K562 (cell line): ENCODE measurements around the gene UHRF1. TPM values are rescaled to one million over a fixed set of nuclear protein-coding genes. Genes with fewer than 3 reads are reported as not detected.

Experiments used
- ATAC-seq: fragments of 200-7000 bp; cut with Tn5 transposase; 3 replicates; pipeline ENCODE4 v1.9.1; 2020; ENCODE audit warnings: moderate library complexity
- BruUV-seq: library from RNA; stranded (reverse); fragments of 400-500 nt; replicated peaks from 2 replicates; lab custom pipeline; 2021; lab: Mats Ljungman, UMichigan
- CTCF ChIA-PET: fragments of 300-600 bp; formaldehyde crosslinking; extraction: SDS; loops from one replicate; lab custom pipeline; 2021; ENCODE audit warnings: low intra/inter-chr PET ratio; lab: Yijun Ruan, JAX
- POLR2A ChIA-PET: fragments of 300-600, 350-650 bp; sonication (Branson Sonifier 250); formaldehyde crosslinking; extraction: SDS; loops from one replicate; lab custom pipeline; 2021; ENCODE audit warnings: antibody characterized with exemption, inconsistent platforms; lab: Yijun Ruan, JAX
- DNase-seq, 4 experiments: peaks; one replicate each; pipeline versions ENCODE4 v3.0.0 to v3.0.0-alpha.2; 2011 to 2018; ENCODE audit warnings: low spot score in 3 of 4, mixed read lengths in 3 of 4; ENCODE audit errors: extremely low read depth in 1 of 4
- FAIRE-seq: peaks from 2 replicates; lab custom pipeline; 2011; peaks lifted over from hg19 to GRCh38; lab: Jason Lieb, UNC
- H2AFZ ChIP-seq: 2 replicates; pipeline ENCODE4 v1.6.0; 2011; ENCODE audit warnings: low read depth, low read length, control low read depth, inconsistent platforms
- H3K27ac ChIP-seq: fragments of 200-600 bp; 3 replicates; pipeline ENCODE4 v1.8.0; 2011; ENCODE audit warnings: low read depth, mild to moderate bottlenecking, control low read depth, inconsistent platforms, low read length, moderate library complexity, mixed read lengths; ENCODE audit errors: extremely low read depth
- H3K27me3 ChIP-seq, 2 experiments: fragments of 300-600 bp in 1 of 2; 2 replicates in 1 of 2; 3 replicates in 1 of 2; pipeline versions ENCODE4 v1.6.0 to v1.8.0; 2011; ENCODE audit warnings: inconsistent platforms in 2 of 2, low read length in 2 of 2, mild to moderate bottlenecking in 1 of 2, mixed read lengths in 1 of 2, moderate library complexity in 1 of 2; ENCODE audit not compliant: control insufficient read depth in 2 of 2, insufficient read depth in 2 of 2
- H3K36me3 ChIP-seq: fragments of 300-600 bp; 3 replicates; pipeline ENCODE4 v1.8.0; 2011; ENCODE audit warnings: mild to moderate bottlenecking, low read length, inconsistent platforms; ENCODE audit not compliant: control insufficient read depth, insufficient read depth
- H3K4me1 ChIP-seq, 2 experiments: fragments of 200-600 bp in 1 of 2; replicated peaks in 1 of 2; 2 replicates in 1 of 2; 3 replicates in 1 of 2; pipeline versions ENCODE4 v1.5.1 to v1.8.0; 2011; ENCODE audit warnings: inconsistent platforms in 2 of 2, low read length in 2 of 2, mild to moderate bottlenecking in 1 of 2, mixed read lengths in 1 of 2, moderate library complexity in 1 of 2; ENCODE audit not compliant: control insufficient read depth in 2 of 2, insufficient read depth in 2 of 2
- H3K4me2 ChIP-seq: 2 replicates; pipeline ENCODE4 v1.6.1; 2011; ENCODE audit warnings: low read length, control low read depth, inconsistent platforms, mixed read lengths; ENCODE audit not compliant: insufficient read depth
- H3K4me3 ChIP-seq: fragments of 200-600 bp; sonication (generic), shearing (Covaris generic); 2 replicates; pipeline ENCODE4 v1.5.1; 2016; ENCODE audit warnings: control low read depth, inconsistent platforms
- H3K79me2 ChIP-seq: fragments of 200-600 bp; 3 replicates; pipeline ENCODE4 v1.8.0; 2011; ENCODE audit warnings: low read length, inconsistent platforms; ENCODE audit not compliant: control insufficient read depth, insufficient read depth
- H3K9ac ChIP-seq, 2 experiments: 2 replicates each; pipeline versions ENCODE4 v1.6.0 to v1.6.1; 2011; ENCODE audit warnings: low read depth in 2 of 2, low read length in 2 of 2, control low read depth in 1 of 2, inconsistent platforms in 1 of 2, mild to moderate bottlenecking in 1 of 2, mixed read lengths in 1 of 2; ENCODE audit not compliant: insufficient read depth in 1 of 2
- H3K9me1 ChIP-seq: one replicate; pipeline ENCODE4 v1.6.0; 2011; ENCODE audit warnings: inconsistent platforms, mild to moderate bottlenecking, low read length, moderate library complexity; ENCODE audit not compliant: control insufficient read depth, insufficient read depth
- H3K9me3 ChIP-seq: replicated peaks from 2 replicates; pipeline ENCODE4 v1.5.1; 2011; ENCODE audit warnings: low read depth, low read length, inconsistent platforms; ENCODE audit not compliant: control insufficient read depth, insufficient read depth
- H4K20me1 ChIP-seq: replicated peaks from 2 replicates; pipeline ENCODE4 v1.6.1; 2011; ENCODE audit warnings: low read length, inconsistent platforms, mixed read lengths; ENCODE audit not compliant: control insufficient read depth, insufficient read depth
- CAMTA2 ChIP-seq: fragments of 250-450 bp; sonication (Bioruptor Pico); conservative IDR thresholded peaks from 2 replicates; pipeline ENCODE4 v1.5.1; 2022
- CREBBP ChIP-seq: IDR thresholded peaks from one replicate; pipeline ENCODE4 v1.6.1; 2012; ENCODE audit warnings: low read depth, mild to moderate bottlenecking, control low read depth, inconsistent platforms, low read length
- ESRRA ChIP-seq: fragments of 450-650 bp; IDR thresholded peaks from 2 replicates; pipeline ENCODE4 v1.6.1; 2014; ENCODE audit warnings: low read depth, mild to moderate bottlenecking, moderate library complexity, borderline replicate concordance
- NCOA1 ChIP-seq: fragments of 450-650 bp; IDR thresholded peaks from 2 replicates; pipeline ENCODE4 v1.6.1; 2016; ENCODE audit warnings: low read depth
- NFIX ChIP-seq: fragments of 250-450 bp; sonication (Bioruptor Pico); IDR thresholded peaks from 2 replicates; pipeline ENCODE4 v1.4.0; 2020; ENCODE audit warnings: low read depth, mild to moderate bottlenecking, moderate library complexity
- NR2F6 ChIP-seq: fragments of 450-650 bp; formaldehyde crosslinking; IDR thresholded peaks from 2 replicates; pipeline ENCODE4 v1.4.0; 2020; ENCODE audit warnings: mild to moderate bottlenecking
- NR4A1 ChIP-seq, 2 experiments: fragments of 250-450 bp in 1 of 2; fragments of 450-650 bp in 1 of 2; sonication (Bioruptor Pico) in 1 of 2; IDR thresholded peaks; 2 replicates each; pipeline versions ENCODE4 v1.4.0 to v1.6.1; 2016 to 2020; ENCODE audit warnings: mild to moderate bottlenecking in 2 of 2, missing compliant biosample characterization in 1 of 2, missing genetic modification characterization in 1 of 2, moderate library complexity in 1 of 2
- RBM22 ChIP-seq: fragments of 200-400 bp; formaldehyde crosslinking; IDR thresholded peaks from 2 replicates; pipeline ENCODE4 v1.6.1; 2018; ENCODE audit warnings: low read length, low read depth; ENCODE audit not compliant: poor library complexity, severe bottlenecking
- ZC3H8 ChIP-seq: fragments of 450-650 bp; IDR thresholded peaks from 2 replicates; pipeline ENCODE4 v1.6.1; 2017
- ZNF124 ChIP-seq: sonication (generic); formaldehyde crosslinking; IDR thresholded peaks from 2 replicates; pipeline ENCODE4 v1.8.1; 2022; ENCODE audit warnings: missing genetic modification reagents
- ZNF133 ChIP-seq: fragments of 250-450 bp; sonication (Bioruptor Pico); IDR thresholded peaks from 2 replicates; pipeline ENCODE4 v1.4.0; 2020; ENCODE audit warnings: mild to moderate bottlenecking
- WGBS: fragments of 100-300 bp; shearing (Covaris generic); methylation state at CpG from one replicate; pipeline ENCODE4 v1.1.6; 2016; ENCODE audit warnings: low coverage, mixed read lengths; ENCODE audit not compliant: insufficient coverage; ENCODE audit errors: missing lambda C conversion rate; 5-methylcytosine and 5-hydroxymethylcytosine counted together
- in situ Hi-C: fragments of 300-500 bp; cut with MboI; formaldehyde crosslinking; loops from 4 replicates; pipeline ENCODE4 v1.15.0; 2018; ENCODE audit warnings: inconsistent platforms, mixed read lengths
- intact Hi-C: fragments of 100-400 bp; cut with micrococcal nuclease; formaldehyde crosslinking; loops from 2 replicates; pipeline ENCODE4 v1.14.2; 2022
- polyA plus RNA-seq, 8 experiments: library from polyadenylated mRNA; depleted of rRNA in 4 of 8; stranded (reverse) in 5 of 8; unstranded in 3 of 8; fragments of >200 nt; fragmentation: Nextera tagmentation in 2 of 8; fragmentation: Illumina TruSeq in 1 of 8; extraction: Ambion mirVana in 2 of 8; extraction: Trizol in 1 of 8; gene quantifications; 2 replicates each; pipeline versions ENCODE4 v1.2.1 to v1.2.3, GENCODE V29; 2011 to 2014; ENCODE audit warnings: inconsistent platforms in 1 of 8, missing spikeins in 1 of 8
- total RNA-seq, 7 experiments: library from RNA; depleted of rRNA in 6 of 7; stranded (reverse); fragments of >200 nt in 6 of 7; fragmentation: Illumina TruSeq in 2 of 7; extraction: Trizol in 2 of 7; gene quantifications; 2 replicates each; pipeline versions ENCODE4 v1.2.1 to v1.2.3, GENCODE V29; 2011 to 2021; ENCODE audit warnings: low replicate concordance in 1 of 7
- TF ChIP-seq, protein P1 (sequence below), 2 experiments: IDR thresholded peaks in 1 of 2; conservative IDR thresholded peaks in 1 of 2; 2 replicates each; pipeline ENCODE4 v1.6.1; 2016; ENCODE audit warnings: low read depth in 2 of 2, mild to moderate bottlenecking in 1 of 2, missing compliant biosample characterization in 1 of 2, missing genetic modification characterization in 1 of 2, moderate library complexity in 1 of 2

Gene UHRF1
- total and polyA plus RNA-seq, 9 of the 15 experiments (the other 6 are each of a cell fraction or from before 2014, with no cell fraction given) = 6.0 to 101 (median 30.9) TPM

DNA sequence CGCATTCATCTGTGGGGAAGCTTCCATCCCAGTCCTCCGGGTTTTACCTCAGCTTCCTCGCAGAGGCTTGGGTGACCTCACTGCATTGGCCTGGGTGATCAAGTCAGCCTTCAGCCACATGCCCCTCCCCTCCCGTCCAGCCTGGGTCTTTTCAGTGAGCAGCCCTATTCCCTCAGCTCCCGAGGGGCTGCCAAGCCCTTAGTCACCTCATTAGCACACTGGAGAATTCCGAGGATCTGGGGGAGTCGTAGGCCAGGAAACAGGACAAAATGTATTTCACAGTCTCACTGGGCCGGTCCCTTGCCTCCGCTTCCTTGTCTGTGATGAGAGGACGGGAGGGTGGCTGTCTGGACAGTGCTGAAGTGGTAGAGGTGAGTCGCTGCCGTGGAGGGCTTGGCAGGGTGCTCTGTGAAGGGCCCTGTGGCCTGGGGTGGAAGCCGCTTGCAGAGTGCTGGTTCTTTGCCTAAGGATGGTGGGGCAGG, 79.5 kb downstream of the UHRF1 start:
- no TSS peak for BruUV-seq
- WGBS = 72% methylated on average over 12 of the region's 13 CpGs
- H3K79me2 ChIP-seq = peaks cover 83% of the 10 kb centered on the region
- DNase-seq (no peak), FAIRE-seq (no peak), ATAC-seq (no peak)
- no peak overlapping the region for H3K27ac ChIP-seq
- in situ Hi-C loops = no loop called here
- no peak for TF ChIP-seq ESRRA
- no peak for TF ChIP-seq CAMTA2 (CRISPR knock-in tag)
- TF ChIP-seq, protein P1, sequence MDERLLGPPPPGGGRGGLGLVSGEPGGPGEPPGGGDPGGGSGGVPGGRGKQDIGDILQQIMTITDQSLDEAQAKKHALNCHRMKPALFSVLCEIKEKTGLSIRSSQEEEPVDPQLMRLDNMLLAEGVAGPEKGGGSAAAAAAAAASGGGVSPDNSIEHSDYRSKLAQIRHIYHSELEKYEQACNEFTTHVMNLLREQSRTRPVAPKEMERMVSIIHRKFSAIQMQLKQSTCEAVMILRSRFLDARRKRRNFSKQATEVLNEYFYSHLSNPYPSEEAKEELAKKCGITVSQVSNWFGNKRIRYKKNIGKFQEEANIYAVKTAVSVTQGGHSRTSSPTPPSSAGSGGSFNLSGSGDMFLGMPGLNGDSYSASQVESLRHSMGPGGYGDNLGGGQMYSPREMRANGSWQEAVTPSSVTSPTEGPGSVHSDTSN (CRISPR knock-in tag; IDR thresholded peaks at IDR 0.05; ENCODE audit: low read depth) = no peak
- TF ChIP-seq, protein P1 (tag; conservative IDR thresholded peaks at IDR 0.05; ENCODE audit: low read depth) = no peak
- TF ChIP-seq NCOA1 = no peak
- TF ChIP-seq NR2F6 (CRISPR knock-in tag) = no peak
- no peak for TF ChIP-seq NFIX (CRISPR knock-in tag)
- TF ChIP-seq ZNF133 (CRISPR knock-in tag) = no peak
- TF ChIP-seq ZC3H8 = no peak
- no peak for TF ChIP-seq NR4A1 (CRISPR knock-in tag; IDR thresholded peaks at IDR 0.05)
- TF ChIP-seq NR4A1 (tag; IDR thresholded peaks at IDR 0.05) = no peak
- TF ChIP-seq ZNF124 (CRISPR knock-in tag) = no peak
- TF ChIP-seq CREBBP = no peak
- no peak for TF ChIP-seq RBM22
- no peak overlapping the region for H3K4me3 ChIP-seq
- CTCF ChIA-PET = no interaction called here
- no peak overlapping the region for H3K4me2 ChIP-seq
- intact Hi-C loops = no loop called here
- H4K20me1 ChIP-seq = peaks cover 74% of the 10 kb centered on the region
- no peaks in the 10 kb centered on the region for H3K36me3 ChIP-seq
- H3K27me3 ChIP-seq = no peaks in the 10 kb centered on the region
- H3K9me1 ChIP-seq = peaks cover 18% of the 10 kb centered on the region
- H3K9me3 ChIP-seq = no peaks in the 10 kb centered on the region
- H3K4me1 ChIP-seq = peaks cover 27 to 54% of the 10 kb centered on the region in 2 experiments
- no peak overlapping the region for H2AFZ ChIP-seq
- POLR2A ChIA-PET = interaction anchor here (0.6 to 3.1 kb wide), 4 partner anchors 9 to 1098 kb away, joined by 3 to 10 read pairs (median 5); partner anchors contain the start of gene KDM4B
- H3K9ac ChIP-seq = peak overlapping the region in 1 of 2 experiments; percentile 65; a peak in 2 of 4 replicates
